SK-N-SH (cell line): Measurements from ENCODE around the gene B3GALT4. TPM values are rescaled to one million over a fixed set of nuclear protein-coding genes. Genes with fewer than 3 reads are reported as not detected.
A peak's percentile ranks its signal among the peaks of the same experiment; 100 is the strongest.

ENCODE experiments used
- CTCF ChIA-PET: fragments of 300-600, 350-600 bp; formaldehyde crosslinking; extraction: SDS; loops from one replicate; lab custom pipeline; 2021; lab: Yijun Ruan, JAX
- POLR2A ChIA-PET: fragments of 350-600 bp; sonication (Branson Sonifier 250); formaldehyde crosslinking; extraction: SDS; loops from one replicate; lab custom pipeline; 2020; ENCODE audit warnings: antibody characterized with exemption, inconsistent platforms; lab: Yijun Ruan, JAX
- DNase-seq: peaks from one replicate; pipeline ENCODE4 v3.0.0; 2012
- H2AFZ ChIP-seq: fragments of 200-600 bp; sonication (generic); 2 replicates; pipeline ENCODE4 v1.8.1; 2016; ENCODE audit warnings: antibody characterized with exemption, mild to moderate bottlenecking, low read depth
- H3F3A ChIP-seq: fragments of 200-600 bp; sonication (generic); replicated peaks from 2 replicates; pipeline ENCODE3; 2016; ENCODE audit warnings: antibody characterized with exemption, mild to moderate bottlenecking; ENCODE audit not compliant: insufficient read depth
- H3K27ac ChIP-seq, 2 experiments: fragments of 200-500 bp in 1 of 2; fragments of 200-600 bp in 1 of 2; sonication (Bioruptor generic) in 1 of 2; sonication (generic), shearing (Covaris generic) in 1 of 2; 2 replicates each; pipeline versions ENCODE4 v1.5.1 to v1.6.1; 2014 to 2016; ENCODE audit warnings: low read depth in 2 of 2, inconsistent platforms in 1 of 2, low read length in 1 of 2, mild to moderate bottlenecking in 1 of 2, mixed read lengths in 1 of 2
- H3K27me3 ChIP-seq: fragments of 200-600 bp; sonication (generic), shearing (Covaris generic); 2 replicates; pipeline ENCODE4 v1.6.1; 2016; ENCODE audit warnings: mixed run types; ENCODE audit not compliant: insufficient read depth
- H3K36me3 ChIP-seq, 2 experiments: fragments of 200-500 bp in 1 of 2; fragments of 200-600 bp in 1 of 2; sonication (Bioruptor generic) in 1 of 2; sonication (generic) in 1 of 2; replicated peaks in 1 of 2; 2 replicates each; pipeline versions ENCODE3 to v1.5.1; 2014 to 2016; ENCODE audit warnings: low read length in 1 of 2, mild to moderate bottlenecking in 1 of 2; ENCODE audit not compliant: insufficient read depth in 2 of 2, control insufficient read depth in 1 of 2
- H3K4me1 ChIP-seq, 2 experiments: fragments of 200-500 bp in 1 of 2; fragments of 200-600 bp in 1 of 2; sonication (Bioruptor generic) in 1 of 2; sonication (generic), shearing (Covaris generic) in 1 of 2; 2 replicates each; pipeline versions ENCODE4 v1.5.1 to v1.6.1; 2014 to 2016; ENCODE audit warnings: low read depth in 1 of 2, low read length in 1 of 2, mixed run types in 1 of 2; ENCODE audit not compliant: insufficient read depth in 2 of 2, control insufficient read depth in 1 of 2
- H3K4me2 ChIP-seq: fragments of 200-600 bp; sonication (generic), shearing (Covaris generic); 2 replicates; pipeline ENCODE4 v1.6.1; 2017; ENCODE audit warnings: mixed run types
- H3K4me3 ChIP-seq, 2 experiments: fragments of 200-500 bp in 1 of 2; fragments of 200-600 bp in 1 of 2; sonication (Bioruptor generic) in 1 of 2; sonication (generic), shearing (Covaris generic) in 1 of 2; 2 replicates each; pipeline versions ENCODE4 v1.5.1 to v1.8.1; 2014 to 2016; ENCODE audit warnings: low read depth in 2 of 2, inconsistent platforms in 1 of 2, low read length in 1 of 2, mild to moderate bottlenecking in 1 of 2, mixed read lengths in 1 of 2, moderate library complexity in 1 of 2
- H3K79me2 ChIP-seq: fragments of 200-600 bp; sonication (generic); 2 replicates; pipeline ENCODE4 v1.8.1; 2017; ENCODE audit warnings: mild to moderate bottlenecking; ENCODE audit not compliant: insufficient read depth
- H3K9ac ChIP-seq: fragments of 200-600 bp; sonication (generic); 2 replicates; pipeline ENCODE4 v1.6.1; 2017; ENCODE audit warnings: mixed run types
- H3K9me2 ChIP-seq: fragments of 200-600 bp; sonication (generic); 2 replicates; pipeline ENCODE4 v1.6.1; 2017; ENCODE audit warnings: mixed run types
- H3K9me3 ChIP-seq: fragments of 200-600 bp; sonication (generic); 2 replicates; pipeline ENCODE4 v1.6.1; 2017; ENCODE audit warnings: mixed run types, mild to moderate bottlenecking, moderate library complexity
- H4K20me1 ChIP-seq: fragments of 200-600 bp; sonication (generic); 2 replicates; pipeline ENCODE4 v1.6.1; 2017; ENCODE audit warnings: mild to moderate bottlenecking, mixed run types; ENCODE audit not compliant: insufficient read depth
- CTCF ChIP-seq: fragments of 200-600 bp; sonication (generic); IDR thresholded peaks from 2 replicates; pipeline ENCODE4 v1.6.1; 2017; ENCODE audit warnings: antibody characterized with exemption, mild to moderate bottlenecking, moderate library complexity
- ELF1 ChIP-seq: IDR thresholded peaks from 2 replicates; pipeline ENCODE4 v1.4.0; 2012
- EP300 ChIP-seq, 2 experiments: IDR thresholded peaks; 2 replicates each; pipeline versions ENCODE4 v1.4.0 to v1.6.1; 2012; ENCODE audit warnings: borderline replicate concordance in 1 of 2, low read depth in 1 of 2, low read length in 1 of 2
- EZH2phosphoT487 ChIP-seq: fragments of 200-600 bp; sonication (generic); IDR thresholded peaks from 2 replicates; pipeline ENCODE4 v1.6.1; 2017; ENCODE audit warnings: low read depth, mixed run types, mild to moderate bottlenecking, antibody characterized with exemption, moderate library complexity, borderline replicate concordance
- FOSL2 ChIP-seq: IDR thresholded peaks from 2 replicates; pipeline ENCODE4 v1.4.0; 2012; ENCODE audit warnings: low read depth, mild to moderate bottlenecking, moderate library complexity, borderline replicate concordance
- MAX ChIP-seq: IDR thresholded peaks from 2 replicates; pipeline ENCODE4 v1.4.0; 2012; ENCODE audit warnings: low read depth
- MXI1 ChIP-seq: IDR thresholded peaks from 2 replicates; pipeline ENCODE4 v1.6.1; 2012; ENCODE audit warnings: mild to moderate bottlenecking, low read depth, low read length, improper control_type of control experiment
- NFIC ChIP-seq: IDR thresholded peaks from 2 replicates; pipeline ENCODE4 v1.4.0; 2012; ENCODE audit warnings: borderline replicate concordance
- PBX3 ChIP-seq: IDR thresholded peaks from 2 replicates; pipeline ENCODE4; 2012
- POLR2AphosphoS5 ChIP-seq: IDR thresholded peaks from 2 replicates; pipeline ENCODE4 v1.6.1; 2012; ENCODE audit warnings: low read depth, low read length
- RFX5 ChIP-seq: IDR thresholded peaks from 2 replicates; pipeline ENCODE4 v1.6.1; 2012; ENCODE audit warnings: mild to moderate bottlenecking, improper control_type of control experiment, low read length
- RXRA ChIP-seq: IDR thresholded peaks from 2 replicates; pipeline ENCODE4 v1.4.0; 2012; ENCODE audit warnings: low read depth, mild to moderate bottlenecking, borderline replicate concordance
- SMC3 ChIP-seq: IDR thresholded peaks from 2 replicates; pipeline ENCODE4 v1.6.1; 2012; ENCODE audit warnings: low read depth, low read length, improper control_type of control experiment
- TAF1 ChIP-seq: IDR thresholded peaks from 2 replicates; pipeline ENCODE4 v1.6.1; 2012; ENCODE audit warnings: low read depth, mild to moderate bottlenecking, low read length, moderate library complexity, borderline replicate concordance
- TCF12 ChIP-seq: IDR thresholded peaks from 2 replicates; pipeline ENCODE4 v1.4.0; 2012
- YY1 ChIP-seq: IDR thresholded peaks from 2 replicates; pipeline ENCODE4 v1.4.0; 2012; ENCODE audit warnings: low read depth, mild to moderate bottlenecking
- WGBS: methylation state at CpG from one replicate; pipeline ENCODE4 v1.1.6; 2017; ENCODE audit warnings: low lambda C conversion rate; 5-methylcytosine and 5-hydroxymethylcytosine counted together
- polyA plus RNA-seq, 3 experiments: library from polyadenylated mRNA; depleted of rRNA; stranded (reverse); fragments of >200 nt; gene quantifications; 2 replicates each; pipeline ENCODE4 v1.2.3, GENCODE V29; 2012
- TF ChIP-seq, protein P1 (sequence below): IDR thresholded peaks from 2 replicates; pipeline ENCODE4 v1.6.1; 2012; ENCODE audit warnings: mild to moderate bottlenecking, low read depth, low read length, moderate library complexity
- TF ChIP-seq, protein P2 (sequence below): IDR thresholded peaks from 2 replicates; pipeline ENCODE4 v1.4.0; 2012; ENCODE audit warnings: low read depth, borderline replicate concordance
- TF ChIP-seq, protein P3 (sequence below): IDR thresholded peaks from 2 replicates; pipeline ENCODE4 v1.4.0; 2012; ENCODE audit warnings: low read depth, borderline replicate concordance
- TF ChIP-seq, protein P4 (sequence below): fragments of 150-350 bp; IDR thresholded peaks from 2 replicates; pipeline ENCODE4 v1.6.1; 2017; ENCODE audit warnings: antibody characterized with exemption, low read length, low read depth, borderline replicate concordance

Gene B3GALT4
- polyA plus RNA-seq, 1 of the 3 experiments (the other 2 are of a cell fraction) = 0.56 TPM

- Histone ChIP-seq H3K4me1 (peaks cover 5 to 23% of the 10 kb centered on the region in 2 experiments; a peak in 3 of 4 replicates), H3K27ac (no peak overlapping the region), H3K36me3 (peaks cover 28 to 53% of the 10 kb centered on the region in 2 experiments), H3K4me2 (peak overlapping the region; percentile 96), H3K79me2 (peaks cover 61% of the 10 kb centered on the region), H2AFZ (no peak overlapping the region), H3K9me2 (no peaks in the 10 kb centered on the region), H4K20me1 (0 out of 2 replicates have a peak, but pooled peaks cover 3% of the 10 kb centered on the region), H3K4me3 (peak overlapping the region in 1 of 2 experiments; percentile 96; a peak in 1 of 4 replicates), H3K9me3 (no peaks in the 10 kb centered on the region), H3F3A (peaks cover 6% of the 10 kb centered on the region), H3K27me3 (no peaks in the 10 kb centered on the region), H3K9ac (no peak overlapping the region)
- DNase-seq = no peak
- 87% methylated on average over 18 of the region's 22 CpGs for WGBS
- TF ChIP-seq, protein P1, sequence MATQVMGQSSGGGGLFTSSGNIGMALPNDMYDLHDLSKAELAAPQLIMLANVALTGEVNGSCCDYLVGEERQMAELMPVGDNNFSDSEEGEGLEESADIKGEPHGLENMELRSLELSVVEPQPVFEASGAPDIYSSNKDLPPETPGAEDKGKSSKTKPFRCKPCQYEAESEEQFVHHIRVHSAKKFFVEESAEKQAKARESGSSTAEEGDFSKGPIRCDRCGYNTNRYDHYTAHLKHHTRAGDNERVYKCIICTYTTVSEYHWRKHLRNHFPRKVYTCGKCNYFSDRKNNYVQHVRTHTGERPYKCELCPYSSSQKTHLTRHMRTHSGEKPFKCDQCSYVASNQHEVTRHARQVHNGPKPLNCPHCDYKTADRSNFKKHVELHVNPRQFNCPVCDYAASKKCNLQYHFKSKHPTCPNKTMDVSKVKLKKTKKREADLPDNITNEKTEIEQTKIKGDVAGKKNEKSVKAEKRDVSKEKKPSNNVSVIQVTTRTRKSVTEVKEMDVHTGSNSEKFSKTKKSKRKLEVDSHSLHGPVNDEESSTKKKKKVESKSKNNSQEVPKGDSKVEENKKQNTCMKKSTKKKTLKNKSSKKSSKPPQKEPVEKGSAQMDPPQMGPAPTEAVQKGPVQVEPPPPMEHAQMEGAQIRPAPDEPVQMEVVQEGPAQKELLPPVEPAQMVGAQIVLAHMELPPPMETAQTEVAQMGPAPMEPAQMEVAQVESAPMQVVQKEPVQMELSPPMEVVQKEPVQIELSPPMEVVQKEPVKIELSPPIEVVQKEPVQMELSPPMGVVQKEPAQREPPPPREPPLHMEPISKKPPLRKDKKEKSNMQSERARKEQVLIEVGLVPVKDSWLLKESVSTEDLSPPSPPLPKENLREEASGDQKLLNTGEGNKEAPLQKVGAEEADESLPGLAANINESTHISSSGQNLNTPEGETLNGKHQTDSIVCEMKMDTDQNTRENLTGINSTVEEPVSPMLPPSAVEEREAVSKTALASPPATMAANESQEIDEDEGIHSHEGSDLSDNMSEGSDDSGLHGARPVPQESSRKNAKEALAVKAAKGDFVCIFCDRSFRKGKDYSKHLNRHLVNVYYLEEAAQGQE = no peak
- no peak for TF ChIP-seq EP300 (IDR thresholded peaks at IDR 0.05; ENCODE audit: borderline replicate concordance in 1 of 2, low read depth in 1 of 2, low read length in 1 of 2)
- no peak for TF ChIP-seq RFX5
- no peak for TF ChIP-seq MAX
- TF ChIP-seq YY1 = no peak
- TF ChIP-seq ELF1 = no peak
- TF ChIP-seq RXRA = no peak
- TF ChIP-seq, protein P2, sequence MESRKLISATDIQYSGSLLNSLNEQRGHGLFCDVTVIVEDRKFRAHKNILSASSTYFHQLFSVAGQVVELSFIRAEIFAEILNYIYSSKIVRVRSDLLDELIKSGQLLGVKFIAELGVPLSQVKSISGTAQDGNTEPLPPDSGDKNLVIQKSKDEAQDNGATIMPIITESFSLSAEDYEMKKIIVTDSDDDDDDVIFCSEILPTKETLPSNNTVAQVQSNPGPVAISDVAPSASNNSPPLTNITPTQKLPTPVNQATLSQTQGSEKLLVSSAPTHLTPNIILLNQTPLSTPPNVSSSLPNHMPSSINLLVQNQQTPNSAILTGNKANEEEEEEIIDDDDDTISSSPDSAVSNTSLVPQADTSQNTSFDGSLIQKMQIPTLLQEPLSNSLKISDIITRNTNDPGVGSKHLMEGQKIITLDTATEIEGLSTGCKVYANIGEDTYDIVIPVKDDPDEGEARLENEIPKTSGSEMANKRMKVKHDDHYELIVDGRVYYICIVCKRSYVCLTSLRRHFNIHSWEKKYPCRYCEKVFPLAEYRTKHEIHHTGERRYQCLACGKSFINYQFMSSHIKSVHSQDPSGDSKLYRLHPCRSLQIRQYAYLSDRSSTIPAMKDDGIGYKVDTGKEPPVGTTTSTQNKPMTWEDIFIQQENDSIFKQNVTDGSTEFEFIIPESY = no peak
- no peak for TF ChIP-seq TCF12
- no peak for TF ChIP-seq PBX3
- no peak for TF ChIP-seq EZH2phosphoT487
- no peak for TF ChIP-seq MXI1
- TF ChIP-seq, protein P3, sequence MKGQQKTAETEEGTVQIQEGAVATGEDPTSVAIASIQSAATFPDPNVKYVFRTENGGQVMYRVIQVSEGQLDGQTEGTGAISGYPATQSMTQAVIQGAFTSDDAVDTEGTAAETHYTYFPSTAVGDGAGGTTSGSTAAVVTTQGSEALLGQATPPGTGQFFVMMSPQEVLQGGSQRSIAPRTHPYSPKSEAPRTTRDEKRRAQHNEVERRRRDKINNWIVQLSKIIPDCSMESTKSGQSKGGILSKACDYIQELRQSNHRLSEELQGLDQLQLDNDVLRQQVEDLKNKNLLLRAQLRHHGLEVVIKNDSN = no peak
- TF ChIP-seq CTCF = no peak
- no peak for TF ChIP-seq POLR2AphosphoS5
- no peak for TF ChIP-seq TAF1
- no peak for TF ChIP-seq NFIC
- TF ChIP-seq SMC3 = no peak
- TF ChIP-seq, protein P4, sequence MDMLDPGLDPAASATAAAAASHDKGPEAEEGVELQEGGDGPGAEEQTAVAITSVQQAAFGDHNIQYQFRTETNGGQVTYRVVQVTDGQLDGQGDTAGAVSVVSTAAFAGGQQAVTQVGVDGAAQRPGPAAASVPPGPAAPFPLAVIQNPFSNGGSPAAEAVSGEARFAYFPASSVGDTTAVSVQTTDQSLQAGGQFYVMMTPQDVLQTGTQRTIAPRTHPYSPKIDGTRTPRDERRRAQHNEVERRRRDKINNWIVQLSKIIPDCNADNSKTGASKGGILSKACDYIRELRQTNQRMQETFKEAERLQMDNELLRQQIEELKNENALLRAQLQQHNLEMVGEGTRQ = no peak
- TF ChIP-seq FOSL2 = no peak
- ChIA-PET CTCF (interaction anchor here (1.0 kb wide), 1 partner anchor 10 kb away, joined by 5 read pairs; the partner anchor contains the start of gene B3GALT4), POLR2A (interaction anchor here (3.6 kb wide), 1 partner anchor 9 kb away, joined by 58 read pairs; the partner anchor contains the start of gene B3GALT4)
Observed at GRCh38 chr6:33286946-33287914, 10.3 kb downstream of the B3GALT4 start.
